Natural killer cell (primary cell): ENCODE data around the gene HTR2B. TPM values are rescaled to one million over a fixed set of nuclear protein-coding genes. Genes with fewer than 3 reads are reported as not detected.
"Not testable (repeated sequence)": the region's sequence is repeated elsewhere in the genome, so short reads cannot be mapped to it uniquely, and the experiment has no call there.

Experiments
- ATAC-seq, 3 donors: fragments of 150-1000 bp in 2 of 3; fragments of 200-7000 bp in 1 of 3; cut with Tn5 transposase; 1 replicate in 1 of 3; 2 replicates in 2 of 3; pipeline ENCODE4 v1.10.0; 2021; ENCODE audit warnings: mild to moderate bottlenecking in 2 of 3, moderate library complexity in 2 of 3
- DNase-seq, 2 donors: peaks; one replicate each; pipeline versions ENCODE4 v3.0.0 to v3.0.0-alpha.2; 2013 to 2021; ENCODE audit warnings: mixed read lengths in 1 of 2
- H3K27ac ChIP-seq: one replicate; pipeline ENCODE4 v1.5.1; 2013; ENCODE audit warnings: mild to moderate bottlenecking, low read length
- H3K27me3 ChIP-seq: one replicate; pipeline ENCODE4 v1.6.1; 2013; ENCODE audit warnings: low read length; ENCODE audit not compliant: control insufficient read depth, insufficient read depth
- H3K36me3 ChIP-seq: one replicate; pipeline ENCODE4 v1.6.1; 2013; ENCODE audit warnings: low read length; ENCODE audit not compliant: control insufficient read depth, insufficient read depth
- H3K4me1 ChIP-seq: one replicate; pipeline ENCODE4 v1.6.1; 2013; ENCODE audit warnings: low read length; ENCODE audit not compliant: control insufficient read depth, insufficient read depth
- H3K4me3 ChIP-seq: one replicate; pipeline ENCODE4 v1.5.1; 2013; ENCODE audit warnings: low read length
- H3K9me3 ChIP-seq: one replicate; pipeline ENCODE4 v1.6.1; 2013; ENCODE audit warnings: low read length; ENCODE audit not compliant: control insufficient read depth, insufficient read depth
- H3K27ac Mint-ChIP-seq, 2 donors: one replicate each; pipeline ENCODE4 v1.8.0; 2022; ENCODE audit warnings: mild to moderate bottlenecking in 2 of 2, mixed read lengths in 2 of 2, moderate library complexity in 1 of 2
- H3K27me3 Mint-ChIP-seq, 2 donors: one replicate each; pipeline ENCODE4 v1.8.0; 2022; ENCODE audit warnings: low read depth in 2 of 2, mixed read lengths in 2 of 2
- H3K36me3 Mint-ChIP-seq: one replicate; pipeline ENCODE4 v1.8.0; 2022; ENCODE audit warnings: mixed read lengths
- H3K4me1 Mint-ChIP-seq, 2 donors: one replicate each; pipeline ENCODE4 v1.8.0; 2022; ENCODE audit warnings: mixed read lengths in 2 of 2
- H3K4me3 Mint-ChIP-seq: one replicate; pipeline ENCODE4 v1.8.0; 2022; ENCODE audit warnings: mild to moderate bottlenecking, moderate library complexity, mixed read lengths
- H3K9me3 Mint-ChIP-seq, 2 donors: one replicate each; pipeline ENCODE4 v1.8.0; 2022; ENCODE audit warnings: mixed read lengths in 2 of 2
- WGBS: methylation state at CpG from one replicate; pipeline ENCODE4 v1.1.7; 2013; ENCODE audit warnings: missing lambda C conversion rate; ENCODE audit not compliant: insufficient coverage; 5-methylcytosine and 5-hydroxymethylcytosine counted together
- intact Hi-C: fragments of 100-400 bp; cut with micrococcal nuclease; formaldehyde crosslinking; loops from one replicate; pipeline ENCODE4 v1.14.2; 2022
- total RNA-seq, 4 donors: library from RNA; stranded (reverse); fragments of 120-200 nt in 1 of 4; gene quantifications; one replicate each; pipeline versions ENCODE4 v1.2.3 to v1.2.4, GENCODE V29; 2013 to 2022
- TF ChIP-seq, protein P1 (sequence below): fragments of 200-600 bp; IDR thresholded peaks from one replicate; pipeline ENCODE4 v1.8.0; 2022; ENCODE audit warnings: antibody characterized with exemption

Gene HTR2B
- total RNA-seq, 3 donors from 2014 or later (not counting 1 experiment from before 2014, with no cell fraction given): not detected

DNA sequence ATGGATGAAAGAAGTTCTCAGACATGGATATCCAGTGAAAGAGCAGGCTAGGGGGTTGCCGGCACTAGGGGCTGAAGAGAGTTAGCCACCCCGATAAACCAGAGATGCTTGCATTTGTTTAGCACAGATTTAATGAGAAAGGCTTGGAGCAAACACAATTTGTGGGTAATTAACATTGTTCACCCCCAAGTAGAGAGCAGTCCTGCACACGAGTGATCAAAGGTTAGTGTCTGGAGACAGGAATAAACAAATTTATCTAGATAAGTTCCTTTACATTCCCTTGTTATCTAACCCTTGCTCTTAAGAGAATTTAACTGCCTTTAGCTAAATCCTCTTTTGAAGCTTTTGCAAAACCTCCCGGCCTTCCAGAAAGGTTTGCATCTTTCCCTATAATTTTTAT, 23.9 kb downstream of the HTR2B start:
- TF ChIP-seq, protein P1, sequence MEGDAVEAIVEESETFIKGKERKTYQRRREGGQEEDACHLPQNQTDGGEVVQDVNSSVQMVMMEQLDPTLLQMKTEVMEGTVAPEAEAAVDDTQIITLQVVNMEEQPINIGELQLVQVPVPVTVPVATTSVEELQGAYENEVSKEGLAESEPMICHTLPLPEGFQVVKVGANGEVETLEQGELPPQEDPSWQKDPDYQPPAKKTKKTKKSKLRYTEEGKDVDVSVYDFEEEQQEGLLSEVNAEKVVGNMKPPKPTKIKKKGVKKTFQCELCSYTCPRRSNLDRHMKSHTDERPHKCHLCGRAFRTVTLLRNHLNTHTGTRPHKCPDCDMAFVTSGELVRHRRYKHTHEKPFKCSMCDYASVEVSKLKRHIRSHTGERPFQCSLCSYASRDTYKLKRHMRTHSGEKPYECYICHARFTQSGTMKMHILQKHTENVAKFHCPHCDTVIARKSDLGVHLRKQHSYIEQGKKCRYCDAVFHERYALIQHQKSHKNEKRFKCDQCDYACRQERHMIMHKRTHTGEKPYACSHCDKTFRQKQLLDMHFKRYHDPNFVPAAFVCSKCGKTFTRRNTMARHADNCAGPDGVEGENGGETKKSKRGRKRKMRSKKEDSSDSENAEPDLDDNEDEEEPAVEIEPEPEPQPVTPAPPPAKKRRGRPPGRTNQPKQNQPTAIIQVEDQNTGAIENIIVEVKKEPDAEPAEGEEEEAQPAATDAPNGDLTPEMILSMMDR: no peak
- H3K36me3 ChIP-seq: no peaks in the 10 kb centered on the region
- H3K27me3 ChIP-seq: no peaks in the 10 kb centered on the region
- Mint-ChIP-seq H3K9me3 (peaks cover 0 to 4% of the 10 kb centered on the region in 2 donors), H3K36me3 (peaks cover 22% of the 10 kb centered on the region), H3K4me3 (no peak overlapping the region), H3K27me3 (no peaks in the 10 kb centered on the region), H3K4me1 (no peaks in the 10 kb centered on the region), H3K27ac (no peak overlapping the region)
- intact Hi-C loops: loop anchor here (5.0 kb wide), 1 partner anchor 126 kb away; no protein-coding TSS in a partner anchor
- H3K9me3 ChIP-seq: peaks cover 13% of the 10 kb centered on the region
- H3K4me1 ChIP-seq: no peaks in the 10 kb centered on the region
- WGBS: 97% methylated on average over 4 of the region's 4 CpGs
- no peak for DNase-seq
- H3K4me3 ChIP-seq: no peak overlapping the region
- H3K27ac ChIP-seq: no peak overlapping the region
- no peak for ATAC-seq

DNA sequence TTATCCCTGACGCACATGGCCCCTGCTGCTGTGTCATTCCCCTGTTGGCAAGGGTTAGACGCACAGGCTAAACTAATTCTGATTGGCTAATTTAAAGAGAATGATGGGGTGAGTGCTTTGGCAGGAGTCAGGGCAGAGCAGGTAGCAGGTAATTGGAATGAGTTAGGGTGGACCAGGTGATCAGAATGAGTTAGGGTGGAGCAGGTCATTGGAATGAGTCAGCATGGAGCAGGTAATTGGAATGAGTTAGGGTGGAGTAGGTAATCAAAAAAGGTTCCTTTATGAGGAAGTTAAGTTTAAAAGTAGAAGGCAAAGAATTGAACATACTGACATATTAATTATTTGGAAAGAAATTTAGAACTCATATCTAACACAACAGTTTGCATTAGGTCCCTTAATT, 24.5 kb downstream of the HTR2B start:
- H3K4me3 ChIP-seq, H3K27me3 ChIP-seq, H3K4me3 Mint-ChIP-seq, H3K27me3 Mint-ChIP-seq, H3K9me3 Mint-ChIP-seq, DNase-seq, H3K27ac ChIP-seq, H3K36me3 ChIP-seq, ATAC-seq, H3K4me1 Mint-ChIP-seq, H3K4me1 ChIP-seq, H3K27ac Mint-ChIP-seq: not testable (repeated sequence)
- intact Hi-C loops: loop anchor here (5.0 kb wide), 1 partner anchor 127 kb away; no protein-coding TSS in a partner anchor
- peaks cover 22% of the 10 kb centered on the region for H3K36me3 Mint-ChIP-seq
- H3K9me3 ChIP-seq: peaks cover 13% of the 10 kb centered on the region
- 50% methylated on average over 2 of the region's 2 CpGs for WGBS

DNA sequence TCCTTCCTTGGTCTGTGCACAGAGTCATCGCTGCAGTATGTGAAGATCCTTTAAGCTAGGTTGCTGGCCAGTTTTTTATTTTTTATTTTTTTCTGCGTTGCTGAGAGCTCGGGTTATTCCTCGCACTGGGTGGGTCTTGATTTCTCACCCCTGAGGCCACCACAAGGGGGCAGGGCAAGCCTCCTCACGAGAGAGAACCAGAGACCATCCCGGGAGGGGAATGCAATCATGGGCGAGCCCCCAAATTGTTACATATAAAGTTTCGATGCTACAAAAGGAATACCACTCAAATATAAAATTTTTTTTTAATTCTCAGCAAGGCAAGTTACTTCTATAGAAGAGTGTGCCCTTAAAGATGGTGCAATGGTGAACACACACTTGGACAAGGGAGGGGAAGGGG, 24.9 kb downstream of the HTR2B start:
- ATAC-seq (no peak), DNase-seq (no peak)
- TF ChIP-seq, protein P1: no peak
- Mint-ChIP-seq H3K4me3 (no peak overlapping the region), H3K27ac (no peak overlapping the region), H3K4me1 (no peaks in the 10 kb centered on the region), H3K9me3 (peaks cover 0 to 4% of the 10 kb centered on the region in 2 donors), H3K27me3 (no peaks in the 10 kb centered on the region), H3K36me3 (peaks cover 22% of the 10 kb centered on the region)
- no peak overlapping the region for H3K27ac ChIP-seq
- no peaks in the 10 kb centered on the region for H3K27me3 ChIP-seq
- H3K9me3 ChIP-seq: peaks cover 13% of the 10 kb centered on the region
- peaks cover 5% of the 10 kb centered on the region for H3K36me3 ChIP-seq
- H3K4me1 ChIP-seq: no peaks in the 10 kb centered on the region
- intact Hi-C loops: loop anchor here (5.0 kb wide), 1 partner anchor 127 kb away; no protein-coding TSS in a partner anchor
- no peak overlapping the region for H3K4me3 ChIP-seq
- 87% methylated on average over 7 of the region's 8 CpGs for whole genome bisulfite sequencing

DNA sequence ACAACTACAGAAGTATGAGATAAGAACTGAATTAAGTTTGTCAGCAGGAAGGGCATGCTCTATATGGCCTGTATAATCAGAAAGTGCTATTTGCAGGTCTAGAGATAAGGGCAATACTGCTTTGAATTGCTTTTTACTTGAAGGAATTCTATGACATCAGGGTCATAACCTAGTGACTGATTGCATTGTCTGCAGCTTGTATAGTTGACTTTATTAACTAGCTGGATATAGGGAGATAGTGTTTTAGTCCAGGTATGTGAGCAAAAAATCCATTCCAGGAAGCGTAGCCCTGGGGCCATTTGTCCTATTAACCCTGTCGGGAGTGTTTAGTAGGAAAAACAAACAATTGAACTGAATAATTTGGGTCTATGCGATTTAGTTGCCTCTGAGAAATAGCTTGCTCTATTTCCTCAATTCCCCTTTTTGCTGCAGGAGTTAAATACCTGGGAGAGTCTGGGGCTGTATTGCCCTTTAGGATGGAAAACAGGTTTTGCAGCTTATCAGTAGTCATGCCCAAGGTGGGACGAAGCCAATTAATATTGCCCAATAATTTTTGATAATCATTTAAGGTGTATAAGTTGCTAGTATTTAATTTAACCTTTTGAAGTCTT, 30.0 kb downstream of the HTR2B start:
- no peak overlapping the region for H3K4me3 ChIP-seq
- Mint-ChIP-seq H3K36me3 (peaks cover 9% of the 10 kb centered on the region), H3K27me3 (no peaks in the 10 kb centered on the region), H3K4me1 (peaks cover 9 to 10% of the 10 kb centered on the region in 2 donors), H3K9me3 (no peaks in the 10 kb centered on the region), H3K4me3 (no peak overlapping the region), H3K27ac (no peak overlapping the region)
- no peaks in the 10 kb centered on the region for H3K27me3 ChIP-seq
- intact Hi-C loops: no loop called here
- H3K36me3 ChIP-seq: peaks cover 13% of the 10 kb centered on the region
- no peaks in the 10 kb centered on the region for H3K4me1 ChIP-seq
- DNase-seq (no peak), ATAC-seq (no peak)
- TF ChIP-seq, protein P1: no peak
- H3K9me3 ChIP-seq: peaks cover 8% of the 10 kb centered on the region
- WGBS: 100% methylated on average over 3 of the region's 4 CpGs
- H3K27ac ChIP-seq: no peak overlapping the region
